HepG2 (cell line): ENCODE data around the gene RANBP3L. TPM values are rescaled to one million over a fixed set of nuclear protein-coding genes. Genes with fewer than 3 reads are reported as not detected.

Experiments used
- DMAP1 ChIP-seq: IDR thresholded peaks from 2 replicates; pipeline ENCODE4 v1.6.1; 2016
- FOSL2 ChIP-seq: sonication (generic); formaldehyde crosslinking; IDR thresholded peaks from 2 replicates; pipeline ENCODE4 v1.4.0; 2020; ENCODE audit warnings: missing genetic modification reagents
- GATAD2A ChIP-seq: IDR thresholded peaks from 2 replicates; pipeline ENCODE4 v1.6.1; 2016
- MEIS2 ChIP-seq: sonication (generic); formaldehyde crosslinking; IDR thresholded peaks from 2 replicates; pipeline ENCODE4 v1.9.0; 2021; ENCODE audit warnings: mild to moderate bottlenecking, missing genetic modification reagents
- ZBTB7B ChIP-seq: sonication (generic); formaldehyde crosslinking; IDR thresholded peaks from 2 replicates; pipeline ENCODE4 v1.4.0; 2020; ENCODE audit warnings: missing genetic modification reagents
- ZNF260 ChIP-seq: sonication (generic); formaldehyde crosslinking; IDR thresholded peaks from 2 replicates; pipeline ENCODE4 v1.4.0; 2020; ENCODE audit warnings: missing genetic modification reagents, low read depth, mild to moderate bottlenecking, borderline replicate concordance
- ZNF382 ChIP-seq: sonication (generic); formaldehyde crosslinking; IDR thresholded peaks from 2 replicates; pipeline ENCODE4 v1.5.0; 2020; ENCODE audit warnings: missing genetic modification reagents, mild to moderate bottlenecking, borderline replicate concordance
- ZNF431 ChIP-seq: sonication (generic); formaldehyde crosslinking; IDR thresholded peaks from 2 replicates; pipeline ENCODE4 v1.9.0; 2022; ENCODE audit warnings: missing genetic modification reagents, low read depth, mild to moderate bottlenecking, borderline replicate concordance
- polyA plus RNA-seq, 8 experiments: library from polyadenylated mRNA; depleted of rRNA in 3 of 8; stranded (reverse) in 7 of 8; unstranded in 1 of 8; fragments of >200 nt; fragmentation: Illumina TruSeq in 4 of 8; extraction: Trizol in 4 of 8; gene quantifications; 2 replicates each; pipeline versions ENCODE4 v1.2.1 to v1.2.3, GENCODE V29; 2011 to 2016; ENCODE audit warnings: low read depth in 4 of 8, missing spikeins in 1 of 8, mixed read lengths in 1 of 8; ENCODE audit not compliant: insufficient read depth in 1 of 8
- total RNA-seq, 5 experiments: library from RNA; depleted of rRNA; stranded (reverse); fragments of >200 nt; fragmentation: Illumina TruSeq; extraction: Trizol; gene quantifications; 2 replicates each; pipeline ENCODE4 v1.2.3, GENCODE V29; 2016; ENCODE audit warnings: low read depth in 1 of 5
- TF ChIP-seq, protein P1 (sequence below): sonication (generic); formaldehyde crosslinking; IDR thresholded peaks from 2 replicates; pipeline ENCODE4 v1.4.0; 2020; ENCODE audit warnings: missing genetic modification reagents, borderline replicate concordance
- TF ChIP-seq, protein P2 (sequence below): IDR thresholded peaks from 2 replicates; pipeline ENCODE4 v1.6.1; 2016; ENCODE audit warnings: low read depth, missing genetic modification reagents, missing compliant biosample characterization
- TF ChIP-seq, protein P3 (sequence below): sonication (generic); formaldehyde crosslinking; IDR thresholded peaks from 2 replicates; pipeline ENCODE4 v1.4.0; 2020; ENCODE audit warnings: missing genetic modification reagents, borderline replicate concordance
- TF ChIP-seq, protein P4 (sequence below): sonication (generic); formaldehyde crosslinking; IDR thresholded peaks from 2 replicates; pipeline ENCODE4 v1.8.1; 2023; ENCODE audit warnings: mild to moderate bottlenecking, moderate library complexity, missing genetic modification reagents
- TF ChIP-seq, protein P5 (sequence below): sonication (generic); formaldehyde crosslinking; IDR thresholded peaks from 2 replicates; pipeline ENCODE4 v1.4.0; 2020; ENCODE audit warnings: mild to moderate bottlenecking, missing genetic modification reagents

The RANBP3L gene
- total and polyA plus RNA-seq, 2 of the 13 experiments (the other 11 are each of a cell fraction or from before 2014, with no cell fraction given): 0.09 TPM; not detected in 1

- TF ChIP-seq GATAD2A (CRISPR knock-in tag) (peak; percentile 94), MEIS2 (CRISPR knock-in tag) (no peak), ZNF431 (CRISPR knock-in tag) (no peak), ZNF260 (CRISPR knock-in tag) (no peak), DMAP1 (no peak), FOSL2 (CRISPR knock-in tag) (no peak), ZNF382 (no peak), ZBTB7B (no peak)
- TF ChIP-seq, protein P1, sequence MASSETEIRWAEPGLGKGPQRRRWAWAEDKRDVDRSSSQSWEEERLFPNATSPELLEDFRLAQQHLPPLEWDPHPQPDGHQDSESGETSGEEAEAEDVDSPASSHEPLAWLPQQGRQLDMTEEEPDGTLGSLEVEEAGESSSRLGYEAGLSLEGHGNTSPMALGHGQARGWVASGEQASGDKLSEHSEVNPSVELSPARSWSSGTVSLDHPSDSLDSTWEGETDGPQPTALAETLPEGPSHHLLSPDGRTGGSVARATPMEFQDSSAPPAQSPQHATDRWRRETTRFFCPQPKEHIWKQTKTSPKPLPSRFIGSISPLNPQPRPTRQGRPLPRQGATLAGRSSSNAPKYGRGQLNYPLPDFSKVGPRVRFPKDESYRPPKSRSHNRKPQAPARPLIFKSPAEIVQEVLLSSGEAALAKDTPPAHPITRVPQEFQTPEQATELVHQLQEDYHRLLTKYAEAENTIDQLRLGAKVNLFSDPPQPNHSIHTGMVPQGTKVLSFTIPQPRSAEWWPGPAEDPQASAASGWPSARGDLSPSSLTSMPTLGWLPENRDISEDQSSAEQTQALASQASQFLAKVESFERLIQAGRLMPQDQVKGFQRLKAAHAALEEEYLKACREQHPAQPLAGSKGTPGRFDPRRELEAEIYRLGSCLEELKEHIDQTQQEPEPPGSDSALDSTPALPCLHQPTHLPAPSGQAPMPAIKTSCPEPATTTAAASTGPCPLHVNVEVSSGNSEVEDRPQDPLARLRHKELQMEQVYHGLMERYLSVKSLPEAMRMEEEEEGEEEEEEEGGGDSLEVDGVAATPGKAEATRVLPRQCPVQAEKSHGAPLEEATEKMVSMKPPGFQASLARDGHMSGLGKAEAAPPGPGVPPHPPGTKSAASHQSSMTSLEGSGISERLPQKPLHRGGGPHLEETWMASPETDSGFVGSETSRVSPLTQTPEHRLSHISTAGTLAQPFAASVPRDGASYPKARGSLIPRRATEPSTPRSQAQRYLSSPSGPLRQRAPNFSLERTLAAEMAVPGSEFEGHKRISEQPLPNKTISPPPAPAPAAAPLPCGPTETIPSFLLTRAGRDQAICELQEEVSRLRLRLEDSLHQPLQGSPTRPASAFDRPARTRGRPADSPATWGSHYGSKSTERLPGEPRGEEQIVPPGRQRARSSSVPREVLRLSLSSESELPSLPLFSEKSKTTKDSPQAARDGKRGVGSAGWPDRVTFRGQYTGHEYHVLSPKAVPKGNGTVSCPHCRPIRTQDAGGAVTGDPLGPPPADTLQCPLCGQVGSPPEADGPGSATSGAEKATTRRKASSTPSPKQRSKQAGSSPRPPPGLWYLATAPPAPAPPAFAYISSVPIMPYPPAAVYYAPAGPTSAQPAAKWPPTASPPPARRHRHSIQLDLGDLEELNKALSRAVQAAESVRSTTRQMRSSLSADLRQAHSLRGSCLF (CRISPR knock-in tag): peak; percentile 57; the same call in 1 of the 2 replicates
- TF ChIP-seq, protein P2, sequence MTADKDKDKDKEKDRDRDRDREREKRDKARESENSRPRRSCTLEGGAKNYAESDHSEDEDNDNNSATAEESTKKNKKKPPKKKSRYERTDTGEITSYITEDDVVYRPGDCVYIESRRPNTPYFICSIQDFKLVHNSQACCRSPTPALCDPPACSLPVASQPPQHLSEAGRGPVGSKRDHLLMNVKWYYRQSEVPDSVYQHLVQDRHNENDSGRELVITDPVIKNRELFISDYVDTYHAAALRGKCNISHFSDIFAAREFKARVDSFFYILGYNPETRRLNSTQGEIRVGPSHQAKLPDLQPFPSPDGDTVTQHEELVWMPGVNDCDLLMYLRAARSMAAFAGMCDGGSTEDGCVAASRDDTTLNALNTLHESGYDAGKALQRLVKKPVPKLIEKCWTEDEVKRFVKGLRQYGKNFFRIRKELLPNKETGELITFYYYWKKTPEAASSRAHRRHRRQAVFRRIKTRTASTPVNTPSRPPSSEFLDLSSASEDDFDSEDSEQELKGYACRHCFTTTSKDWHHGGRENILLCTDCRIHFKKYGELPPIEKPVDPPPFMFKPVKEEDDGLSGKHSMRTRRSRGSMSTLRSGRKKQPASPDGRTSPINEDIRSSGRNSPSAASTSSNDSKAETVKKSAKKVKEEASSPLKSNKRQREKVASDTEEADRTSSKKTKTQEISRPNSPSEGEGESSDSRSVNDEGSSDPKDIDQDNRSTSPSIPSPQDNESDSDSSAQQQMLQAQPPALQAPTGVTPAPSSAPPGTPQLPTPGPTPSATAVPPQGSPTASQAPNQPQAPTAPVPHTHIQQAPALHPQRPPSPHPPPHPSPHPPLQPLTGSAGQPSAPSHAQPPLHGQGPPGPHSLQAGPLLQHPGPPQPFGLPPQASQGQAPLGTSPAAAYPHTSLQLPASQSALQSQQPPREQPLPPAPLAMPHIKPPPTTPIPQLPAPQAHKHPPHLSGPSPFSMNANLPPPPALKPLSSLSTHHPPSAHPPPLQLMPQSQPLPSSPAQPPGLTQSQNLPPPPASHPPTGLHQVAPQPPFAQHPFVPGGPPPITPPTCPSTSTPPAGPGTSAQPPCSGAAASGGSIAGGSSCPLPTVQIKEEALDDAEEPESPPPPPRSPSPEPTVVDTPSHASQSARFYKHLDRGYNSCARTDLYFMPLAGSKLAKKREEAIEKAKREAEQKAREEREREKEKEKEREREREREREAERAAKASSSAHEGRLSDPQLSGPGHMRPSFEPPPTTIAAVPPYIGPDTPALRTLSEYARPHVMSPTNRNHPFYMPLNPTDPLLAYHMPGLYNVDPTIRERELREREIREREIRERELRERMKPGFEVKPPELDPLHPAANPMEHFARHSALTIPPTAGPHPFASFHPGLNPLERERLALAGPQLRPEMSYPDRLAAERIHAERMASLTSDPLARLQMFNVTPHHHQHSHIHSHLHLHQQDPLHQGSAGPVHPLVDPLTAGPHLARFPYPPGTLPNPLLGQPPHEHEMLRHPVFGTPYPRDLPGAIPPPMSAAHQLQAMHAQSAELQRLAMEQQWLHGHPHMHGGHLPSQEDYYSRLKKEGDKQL: peak; percentile 88
- TF ChIP-seq, protein P3, sequence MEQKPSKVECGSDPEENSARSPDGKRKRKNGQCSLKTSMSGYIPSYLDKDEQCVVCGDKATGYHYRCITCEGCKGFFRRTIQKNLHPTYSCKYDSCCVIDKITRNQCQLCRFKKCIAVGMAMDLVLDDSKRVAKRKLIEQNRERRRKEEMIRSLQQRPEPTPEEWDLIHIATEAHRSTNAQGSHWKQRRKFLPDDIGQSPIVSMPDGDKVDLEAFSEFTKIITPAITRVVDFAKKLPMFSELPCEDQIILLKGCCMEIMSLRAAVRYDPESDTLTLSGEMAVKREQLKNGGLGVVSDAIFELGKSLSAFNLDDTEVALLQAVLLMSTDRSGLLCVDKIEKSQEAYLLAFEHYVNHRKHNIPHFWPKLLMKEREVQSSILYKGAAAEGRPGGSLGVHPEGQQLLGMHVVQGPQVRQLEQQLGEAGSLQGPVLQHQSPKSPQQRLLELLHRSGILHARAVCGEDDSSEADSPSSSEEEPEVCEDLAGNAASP (CRISPR knock-in tag): peak; percentile 33; the same call in 1 of the 2 replicates
- TF ChIP-seq, protein P4, sequence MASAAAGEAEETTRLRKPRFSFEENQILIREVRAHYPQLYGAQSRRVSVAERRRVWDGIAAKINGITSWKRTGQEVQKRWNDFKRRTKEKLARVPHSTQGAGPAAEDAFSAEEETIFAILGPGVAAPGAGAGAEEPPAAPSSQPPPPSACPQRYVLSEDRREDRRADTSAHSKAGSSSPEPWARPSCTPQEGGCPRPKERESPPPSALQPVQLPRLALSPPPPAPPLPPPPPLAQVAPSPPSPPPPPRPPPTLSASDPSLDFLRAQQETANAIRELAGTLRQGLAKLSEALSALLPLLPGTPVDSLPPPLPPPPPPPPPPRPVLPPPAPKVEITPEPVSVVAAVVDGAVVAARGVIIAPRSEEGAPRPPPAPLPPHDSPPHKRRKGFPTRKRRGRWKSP (CRISPR knock-in tag): peak; percentile 75; the same call in 1 of the 2 replicates
- TF ChIP-seq, protein P5, sequence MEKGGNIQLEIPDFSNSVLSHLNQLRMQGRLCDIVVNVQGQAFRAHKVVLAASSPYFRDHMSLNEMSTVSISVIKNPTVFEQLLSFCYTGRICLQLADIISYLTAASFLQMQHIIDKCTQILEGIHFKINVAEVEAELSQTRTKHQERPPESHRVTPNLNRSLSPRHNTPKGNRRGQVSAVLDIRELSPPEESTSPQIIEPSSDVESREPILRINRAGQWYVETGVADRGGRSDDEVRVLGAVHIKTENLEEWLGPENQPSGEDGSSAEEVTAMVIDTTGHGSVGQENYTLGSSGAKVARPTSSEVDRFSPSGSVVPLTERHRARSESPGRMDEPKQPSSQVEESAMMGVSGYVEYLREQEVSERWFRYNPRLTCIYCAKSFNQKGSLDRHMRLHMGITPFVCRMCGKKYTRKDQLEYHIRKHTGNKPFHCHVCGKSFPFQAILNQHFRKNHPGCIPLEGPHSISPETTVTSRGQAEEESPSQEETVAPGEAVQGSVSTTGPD (CRISPR knock-in tag): no peak; the same call in 1 of the 2 replicates
Observed at GRCh38 chr5:36239370-36240293, 62.1 kb downstream of the RANBP3L start (continued).
